Naive thymus-derived CD4-positive, alpha-beta T cell (primary cell): ENCODE data around the gene MROH8. TPM values are rescaled to one million over a fixed set of nuclear protein-coding genes. Genes with fewer than 3 reads are reported as not detected.
A peak's percentile ranks its signal among the peaks of the same experiment; 100 is the strongest.

Experiments
- ATAC-seq: fragments of 150-1000 bp; cut with Tn5 transposase; 2 replicates; pipeline ENCODE4 v1.10.0; 2021; ENCODE audit warnings: mild to moderate bottlenecking, moderate library complexity
- CTCF ChIA-PET: fragments of 350-600 bp; sonication (Branson Sonifier 250); formaldehyde crosslinking; loops from one replicate; lab custom pipeline; 2021; ENCODE audit warnings: antibody characterized with exemption; lab: Charles Lee
- POLR2A ChIA-PET: fragments of 350-600 bp; sonication (Branson Sonifier 250); formaldehyde crosslinking; loops from one replicate; lab custom pipeline; 2021; ENCODE audit warnings: antibody characterized with exemption, inconsistent platforms; lab: Charles Lee
- DNase-seq, 9 donors: peaks; one replicate each; pipeline versions ENCODE4 v3.0.0 to v3.0.0-alpha.2; 2020 to 2022; ENCODE audit warnings: mixed read lengths in 1 of 9
- H3K27ac ChIP-seq: one replicate; pipeline ENCODE4 v1.7.0; 2013; ENCODE audit warnings: mild to moderate bottlenecking, low read depth, low read length, moderate library complexity
- H3K27me3 ChIP-seq, 2 donors: one replicate each; pipeline ENCODE4 v1.7.0; 2013; ENCODE audit warnings: low read length in 2 of 2, mild to moderate bottlenecking in 2 of 2, moderate library complexity in 2 of 2; ENCODE audit not compliant: control insufficient read depth in 2 of 2, insufficient read depth in 2 of 2
- H3K36me3 ChIP-seq, 3 experiments: 1 replicate in 2 of 3; 2 replicates in 1 of 3; pipeline ENCODE4 v1.7.0; 2013; ENCODE audit warnings: low read length in 3 of 3, mild to moderate bottlenecking in 3 of 3, moderate library complexity in 1 of 3; ENCODE audit not compliant: insufficient read depth in 3 of 3, control insufficient read depth in 2 of 3
- H3K4me1 ChIP-seq, 2 donors: one replicate each; pipeline ENCODE4 v1.7.0; 2013; ENCODE audit warnings: low read length in 2 of 2, mild to moderate bottlenecking in 2 of 2, moderate library complexity in 1 of 2; ENCODE audit not compliant: control insufficient read depth in 2 of 2, insufficient read depth in 2 of 2
- H3K4me3 ChIP-seq: 2 replicates; pipeline ENCODE4 v1.7.0; 2013; ENCODE audit warnings: mild to moderate bottlenecking, low read length
- H3K9me3 ChIP-seq, 3 experiments: 1 replicate in 2 of 3; 2 replicates in 1 of 3; pipeline ENCODE4 v1.7.0; 2013; ENCODE audit warnings: low read length in 3 of 3; ENCODE audit not compliant: control insufficient read depth in 2 of 3
- H3K27ac Mint-ChIP-seq, 9 donors: one replicate each; pipeline ENCODE4 v1.8.0; 2020 to 2022; ENCODE audit warnings: mixed read lengths in 9 of 9, mild to moderate bottlenecking in 8 of 9, moderate library complexity in 5 of 9, inconsistent platforms in 2 of 9
- H3K27me3 Mint-ChIP-seq, 5 donors: one replicate each; pipeline ENCODE4 v1.8.0; 2021 to 2022; ENCODE audit warnings: mixed read lengths in 5 of 5, mild to moderate bottlenecking in 1 of 5
- H3K36me3 Mint-ChIP-seq, 5 donors: one replicate each; pipeline ENCODE4 v1.8.0; 2020 to 2022; ENCODE audit warnings: mixed read lengths in 5 of 5, mild to moderate bottlenecking in 3 of 5, inconsistent platforms in 1 of 5
- H3K4me1 Mint-ChIP-seq, 7 donors: one replicate each; pipeline ENCODE4 v1.8.0; 2020 to 2022; ENCODE audit warnings: mixed read lengths in 7 of 7, mild to moderate bottlenecking in 3 of 7, inconsistent platforms in 1 of 7
- H3K4me3 Mint-ChIP-seq, 10 donors: one replicate each; pipeline ENCODE4 v1.8.0; 2020 to 2022; ENCODE audit warnings: mild to moderate bottlenecking in 10 of 10, mixed read lengths in 10 of 10, moderate library complexity in 6 of 10, inconsistent platforms in 2 of 10
- H3K9me3 Mint-ChIP-seq, 11 donors: one replicate each; pipeline ENCODE4 v1.8.0; 2020 to 2022; ENCODE audit warnings: mixed read lengths in 11 of 11, mild to moderate bottlenecking in 4 of 11, inconsistent platforms in 1 of 11, moderate library complexity in 1 of 11
- intact Hi-C, 2 donors: fragments of 100-400 bp; cut with micrococcal nuclease; formaldehyde crosslinking; loops; one replicate each; pipeline ENCODE4 v1.15.1; 2023
- polyA plus RNA-seq, 2 donors: library from polyadenylated mRNA; unstranded; fragments of 300-500 nt; fragmentation: Illumina TruSeq; gene quantifications; one replicate each; pipeline ENCODE4 v1.2.3, GENCODE V29; 2021
- total RNA-seq, 6 experiments: library from RNA in 5 of 6; stranded (reverse) in 5 of 6; gene quantifications; 1 replicate in 5 of 6; 2 replicates in 1 of 6; pipeline ENCODE4 v1.2.3 and lab custom pipeline; 2021 to 2026

MROH8 gene
- total and polyA plus RNA-seq, 7 experiments from 2014 or later = 0.59 to 1.9 (median 1.6) TPM

GRCh38 chr20:37209193-37209592, 29.8 kb upstream of the MROH8 start:
- intact Hi-C loops = no loop called here
- no peak overlapping the region for H3K4me3 Mint-ChIP-seq
- H3K27me3 ChIP-seq = no peaks in the 10 kb centered on the region
- H3K4me1 ChIP-seq = no peaks in the 10 kb centered on the region
- no peak overlapping the region for H3K27ac Mint-ChIP-seq
- no peak overlapping the region for H3K27ac ChIP-seq
- peaks cover 13 to 52% (median 33%) of the 10 kb centered on the region in 5 donors for H3K36me3 Mint-ChIP-seq
- H3K4me1 Mint-ChIP-seq = peaks cover 0 to 7% (median 3%) of the 10 kb centered on the region in 7 donors
- DNase-seq = no peak
- ATAC-seq = no peak
- ChIA-PET CTCF (interaction anchor here (1.0 kb wide), 1 partner anchor 12 kb away, joined by 3 read pairs; no protein-coding TSS in a partner anchor), POLR2A (interaction anchor here (0.6 kb wide), 1 partner anchor 642 kb away, joined by 6 read pairs; no protein-coding TSS in a partner anchor)
- no peak overlapping the region for H3K4me3 ChIP-seq
- peaks cover 29 to 83% (median 29%) of the 10 kb centered on the region in 3 experiments for H3K36me3 ChIP-seq
- H3K9me3 Mint-ChIP-seq = no peaks in the 10 kb centered on the region
- H3K27me3 Mint-ChIP-seq = no peaks in the 10 kb centered on the region
- H3K9me3 ChIP-seq = no peaks in the 10 kb centered on the region

DNA sequence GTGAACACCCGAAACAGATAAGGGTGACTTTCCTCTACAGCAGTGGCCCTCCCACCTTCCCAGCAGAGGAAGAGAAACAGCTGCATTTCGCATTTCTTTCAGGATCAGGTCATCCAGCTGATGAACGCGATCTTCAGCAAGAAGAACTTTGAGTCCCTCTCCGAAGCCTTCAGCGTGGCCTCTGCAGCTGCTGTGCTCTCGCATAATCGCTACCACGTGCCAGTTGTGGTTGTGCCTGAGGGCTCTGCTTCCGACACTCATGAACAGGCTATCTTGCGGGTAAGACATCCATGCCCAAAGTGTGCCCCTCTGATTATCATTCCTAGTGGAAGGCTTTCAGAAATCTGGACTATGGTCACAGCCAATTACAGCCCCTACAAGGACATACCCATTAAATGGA, 27.8 kb upstream of the MROH8 start:
- ATAC-seq (no peak), DNase-seq (no peak)
- no peaks in the 10 kb centered on the region for H3K9me3 Mint-ChIP-seq
- ChIA-PET POLR2A (no interaction called here), CTCF (interaction anchor here (1.7 kb wide), 1 partner anchor 11 kb away, joined by 4 read pairs; no protein-coding TSS in a partner anchor)
- H3K27ac Mint-ChIP-seq = no peak overlapping the region
- no peak overlapping the region for H3K4me3 Mint-ChIP-seq
- peaks cover 13 to 51% (median 30%) of the 10 kb centered on the region in 5 donors for H3K36me3 Mint-ChIP-seq
- Histone ChIP-seq H3K36me3 (peaks cover 20 to 84% (median 33%) of the 10 kb centered on the region in 3 experiments), H3K9me3 (no peaks in the 10 kb centered on the region), H3K4me3 (no peak overlapping the region), H3K27me3 (no peaks in the 10 kb centered on the region), H3K27ac (no peak overlapping the region), H3K4me1 (no peaks in the 10 kb centered on the region)
- H3K27me3 Mint-ChIP-seq = no peaks in the 10 kb centered on the region
- peaks cover 0 to 8% (median 2%) of the 10 kb centered on the region in 7 donors for H3K4me1 Mint-ChIP-seq
- intact Hi-C loops = no loop called here

DNA sequence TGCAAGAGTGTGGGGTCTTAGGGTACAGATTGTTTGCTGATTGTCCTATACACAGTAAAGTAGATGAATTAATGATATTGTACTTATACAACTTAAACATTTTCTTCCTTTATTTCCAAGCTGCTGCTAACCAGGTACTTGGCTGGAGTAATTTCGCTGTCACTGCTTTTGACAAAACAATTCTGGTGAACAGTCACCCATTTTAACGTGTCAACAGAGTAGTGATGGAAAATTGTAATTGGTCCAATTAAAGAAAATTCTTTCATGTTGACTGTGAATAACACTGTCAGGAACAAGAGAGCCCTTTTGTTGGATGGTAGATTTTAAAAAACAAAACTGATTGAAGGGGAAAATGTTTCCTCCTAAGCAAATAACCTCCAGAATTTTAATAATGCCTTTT, 26.4 kb upstream of the MROH8 start:
- DNase-seq = no peak
- peak overlapping the region in 1 of 9 donors; percentile 51 for H3K27ac Mint-ChIP-seq
- H3K4me3 Mint-ChIP-seq = no peak overlapping the region
- Histone ChIP-seq H3K27me3 (no peaks in the 10 kb centered on the region), H3K4me1 (no peaks in the 10 kb centered on the region), H3K27ac (no peak overlapping the region), H3K9me3 (no peaks in the 10 kb centered on the region), H3K36me3 (peaks cover 30 to 92% (median 46%) of the 10 kb centered on the region in 3 experiments), H3K4me3 (no peak overlapping the region)
- CTCF ChIA-PET = interaction anchor here (1.2 kb wide), 1 partner anchor 328 kb away, joined by 3 read pairs; no protein-coding TSS in a partner anchor
- peaks cover 0 to 13% (median 6%) of the 10 kb centered on the region in 7 donors for H3K4me1 Mint-ChIP-seq
- no peak for ATAC-seq
- H3K27me3 Mint-ChIP-seq = no peaks in the 10 kb centered on the region
- H3K9me3 Mint-ChIP-seq = no peaks in the 10 kb centered on the region
- POLR2A ChIA-PET = interaction anchor here (1.3 kb wide), 1 partner anchor 27 kb away, joined by 3 read pairs; the partner anchor contains the start of gene RPN2
- peaks cover 13 to 61% (median 35%) of the 10 kb centered on the region in 5 donors for H3K36me3 Mint-ChIP-seq
- intact Hi-C loops = no loop called here

DNA sequence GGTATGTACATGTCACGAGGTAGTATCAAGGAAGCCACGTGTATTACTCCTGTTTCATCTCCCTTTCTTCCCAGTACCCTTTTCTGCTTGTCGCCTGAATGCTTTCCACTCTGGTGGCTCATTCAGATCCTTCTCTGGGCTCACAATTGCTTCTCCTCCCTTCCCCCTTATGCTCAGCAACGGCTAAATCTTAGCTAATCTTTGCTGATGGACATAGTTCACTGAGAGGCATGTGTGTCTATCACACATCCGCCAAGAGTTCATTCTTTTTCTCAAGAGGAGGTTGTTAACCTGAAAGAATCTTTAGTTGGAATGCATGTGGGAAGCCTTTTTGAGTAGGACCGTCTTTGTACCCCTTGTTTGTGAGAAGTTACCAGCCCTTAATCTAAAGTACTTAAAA, 25.8 kb upstream of the MROH8 start:
- Histone ChIP-seq H3K27me3 (no peaks in the 10 kb centered on the region), H3K4me1 (no peaks in the 10 kb centered on the region), H3K36me3 (peaks cover 36 to 96% (median 49%) of the 10 kb centered on the region in 3 experiments), H3K27ac (no peak overlapping the region), H3K4me3 (no peak overlapping the region), H3K9me3 (no peaks in the 10 kb centered on the region)
- no peaks in the 10 kb centered on the region for H3K9me3 Mint-ChIP-seq
- peaks cover 13 to 67% (median 38%) of the 10 kb centered on the region in 5 donors for H3K36me3 Mint-ChIP-seq
- H3K4me3 Mint-ChIP-seq = no peak overlapping the region
- H3K27ac Mint-ChIP-seq = peak overlapping the region in 1 of 9 donors; percentile 51
- DNase-seq (no peak), ATAC-seq (no peak)
- H3K27me3 Mint-ChIP-seq = no peaks in the 10 kb centered on the region
- H3K4me1 Mint-ChIP-seq = peaks cover 0 to 15% (median 6%) of the 10 kb centered on the region in 7 donors
- ChIA-PET CTCF (interaction anchor here (1.2 kb wide), 1 partner anchor 329 kb away, joined by 3 read pairs; no protein-coding TSS in a partner anchor), POLR2A (interaction anchor here (1.3 kb wide), 1 partner anchor 26 kb away, joined by 3 read pairs; the partner anchor contains the start of gene RPN2)
- intact Hi-C loops = no loop called here

DNA sequence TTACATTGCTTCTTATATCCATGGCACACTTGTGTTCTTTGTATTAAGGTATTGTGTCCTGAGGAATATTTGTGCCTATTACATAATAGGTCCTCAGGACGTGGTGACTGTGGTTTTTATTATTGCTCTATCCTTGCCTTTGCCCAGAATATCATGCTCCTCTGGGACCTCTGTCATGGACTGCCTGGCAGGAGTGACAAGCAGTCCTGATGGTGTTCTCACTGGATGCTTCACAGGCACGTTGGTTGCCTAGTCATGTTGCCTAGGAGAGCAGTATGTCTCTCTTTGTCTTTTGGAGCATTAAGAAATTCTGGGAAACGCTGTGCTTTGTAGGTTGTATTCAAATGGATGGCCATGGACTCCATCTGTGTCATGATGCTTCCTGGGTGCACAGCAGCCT, 24.7 kb upstream of the MROH8 start:
- CTCF ChIA-PET = no interaction called here
- peaks cover 17 to 69% (median 43%) of the 10 kb centered on the region in 5 donors for H3K36me3 Mint-ChIP-seq
- ATAC-seq = no peak

DNA sequence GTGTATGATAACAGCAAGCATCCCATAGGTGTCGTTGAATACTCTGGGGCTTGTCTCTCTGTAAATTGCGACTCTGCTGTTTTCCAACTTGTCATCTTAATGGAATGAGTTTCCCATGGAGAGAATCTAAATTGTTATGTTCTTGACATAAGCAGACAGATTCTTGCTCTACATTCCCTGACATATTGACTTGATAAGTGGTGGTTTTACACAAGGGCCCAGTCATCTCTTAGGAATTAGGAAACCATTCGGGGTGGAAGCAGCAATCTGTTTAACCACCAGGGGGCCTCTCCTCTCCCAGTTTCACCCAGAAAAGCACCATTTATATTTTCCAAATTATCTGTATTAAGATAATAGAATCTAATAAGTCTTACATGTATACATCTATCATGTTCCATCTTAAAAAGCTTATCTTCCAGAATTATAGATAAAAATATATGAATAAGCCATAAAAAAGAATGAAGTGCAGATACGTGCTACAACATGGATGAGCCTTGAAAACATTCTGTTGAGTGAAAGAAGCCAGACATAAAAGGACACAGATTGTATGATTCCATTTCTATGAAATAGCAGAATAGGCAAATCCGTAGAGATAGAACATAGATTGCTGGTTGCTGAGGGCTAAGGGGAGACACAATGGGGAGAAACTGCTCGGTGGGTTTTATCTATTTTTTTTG, 23.1 kb upstream of the MROH8 start:
- no peak overlapping the region for H3K4me3 Mint-ChIP-seq
- H3K27ac ChIP-seq = no peak overlapping the region
- H3K9me3 ChIP-seq = no peaks in the 10 kb centered on the region
- DNase-seq (peak in 4 of 9 donors; percentile 8 to 22 (median 19)), ATAC-seq (no peak)
- H3K4me3 ChIP-seq = no peak overlapping the region
- H3K36me3 ChIP-seq = peaks cover 33 to 95% (median 60%) of the 10 kb centered on the region in 3 experiments
- ChIA-PET POLR2A (no interaction called here), CTCF (interaction anchor here (0.6 to 2.7 kb wide), 5 partner anchors 12 to 337 kb away, joined by 3 to 12 read pairs (median 3); no protein-coding TSS in a partner anchor)
- peaks cover under 1 to 19% (median 12%) of the 10 kb centered on the region in 7 donors for H3K4me1 Mint-ChIP-seq
- H3K27me3 Mint-ChIP-seq = no peaks in the 10 kb centered on the region
- H3K4me1 ChIP-seq = no peaks in the 10 kb centered on the region
- peak overlapping the region in 1 of 9 donors; percentile 66 for H3K27ac Mint-ChIP-seq
- no peaks in the 10 kb centered on the region for H3K9me3 Mint-ChIP-seq
- no peaks in the 10 kb centered on the region for H3K27me3 ChIP-seq
- peaks cover 17 to 67% (median 41%) of the 10 kb centered on the region in 5 donors for H3K36me3 Mint-ChIP-seq
- intact Hi-C loops = loop anchor here (1.0 kb wide), 1 partner anchor 332 kb away; no protein-coding TSS in a partner anchor

More for the DNA sequence above, 24.7 kb upstream of the MROH8 start:
- Histone ChIP-seq H3K4me1 (no peaks in the 10 kb centered on the region), H3K27ac (no peak overlapping the region), H3K9me3 (no peaks in the 10 kb centered on the region), H3K4me3 (no peak overlapping the region), H3K27me3 (no peaks in the 10 kb centered on the region), H3K36me3 (peaks cover 36 to 96% (median 54%) of the 10 kb centered on the region in 3 experiments)
- H3K9me3 Mint-ChIP-seq = no peaks in the 10 kb centered on the region
- POLR2A ChIA-PET = no interaction called here
- no peak overlapping the region for H3K4me3 Mint-ChIP-seq
- intact Hi-C loops = no loop called here
- H3K27ac Mint-ChIP-seq = peak overlapping the region in 1 of 9 donors; percentile 57
- H3K27me3 Mint-ChIP-seq = no peaks in the 10 kb centered on the region
- H3K4me1 Mint-ChIP-seq = peaks cover 0 to 15% (median 6%) of the 10 kb centered on the region in 7 donors
- DNase-seq = no peak
